GM12878 (cell line): ENCODE results near the gene ANXA2R. TPM values are rescaled to one million over a fixed set of nuclear protein-coding genes. Genes with fewer than 3 reads are reported as not detected.

Source experiments
- BHLHE40 ChIP-seq, 2 experiments: fragments of 450-650 bp in 1 of 2; IDR thresholded peaks; 2 replicates each; pipeline ENCODE4 v1.6.1; 2011 to 2017; ENCODE audit warnings: low read depth in 2 of 2, borderline replicate concordance in 1 of 2, improper control_type of control experiment in 1 of 2, low read length in 1 of 2, mild to moderate bottlenecking in 1 of 2
- CREM ChIP-seq: IDR thresholded peaks from 2 replicates; pipeline ENCODE4 v1.6.1; 2014; ENCODE audit warnings: antibody characterized with exemption, low read depth
- ETV6 ChIP-seq, 2 experiments: fragments of 450-650 bp in 1 of 2; IDR thresholded peaks in 1 of 2; conservative IDR thresholded peaks in 1 of 2; 2 replicates each; pipeline ENCODE4 v1.6.1; 2014; ENCODE audit warnings: antibody characterized with exemption in 1 of 2, borderline replicate concordance in 1 of 2, low read depth in 1 of 2, mild to moderate bottlenecking in 1 of 2, moderate library complexity in 1 of 2
- FOXM1 ChIP-seq: IDR thresholded peaks from 2 replicates; pipeline ENCODE4 v1.6.1; 2012; ENCODE audit warnings: low read depth, mild to moderate bottlenecking, inconsistent platforms, low read length, moderate library complexity
- IKZF2 ChIP-seq, 2 experiments: fragments of 450-650 bp; IDR thresholded peaks; 2 replicates each; pipeline ENCODE4 v1.6.1; 2017; ENCODE audit warnings: mild to moderate bottlenecking in 2 of 2, moderate library complexity in 2 of 2
- PAX8 ChIP-seq: fragments of 450-650 bp; IDR thresholded peaks from 2 replicates; pipeline ENCODE4 v1.6.1; 2017; ENCODE audit warnings: mild to moderate bottlenecking, moderate library complexity
- PML ChIP-seq: IDR thresholded peaks from 2 replicates; pipeline ENCODE4 v1.6.1; 2012; ENCODE audit warnings: low read length, inconsistent platforms
- POLR2AphosphoS2 ChIP-seq: IDR thresholded peaks from 2 replicates; pipeline ENCODE4 v1.6.1; 2011; ENCODE audit warnings: low read depth, mild to moderate bottlenecking, low read length, improper control_type of control experiment, moderate library complexity
- RBBP5 ChIP-seq: fragments of 200-600 bp; sonication (generic); conservative IDR thresholded peaks from 2 replicates; pipeline ENCODE4 v1.6.1; 2016
- SMARCA5 ChIP-seq: fragments of 450-650 bp; IDR thresholded peaks from 2 replicates; pipeline ENCODE4 v1.6.1; 2017; ENCODE audit warnings: mild to moderate bottlenecking
- STAT1 ChIP-seq: fragments of 450-650 bp; conservative IDR thresholded peaks from 2 replicates; pipeline ENCODE4 v1.6.1; 2014; ENCODE audit warnings: antibody characterized with exemption, mild to moderate bottlenecking
- TARDBP ChIP-seq: IDR thresholded peaks from 2 replicates; pipeline ENCODE4 v1.6.1; 2016; ENCODE audit warnings: borderline replicate concordance
- TCF12 ChIP-seq: IDR thresholded peaks from 2 replicates; pipeline ENCODE4 v1.6.1; 2011; ENCODE audit warnings: low read depth, mild to moderate bottlenecking, low read length
- ZBED1 ChIP-seq: IDR thresholded peaks from 2 replicates; pipeline ENCODE4 v1.6.1; 2016; ENCODE audit warnings: borderline replicate concordance
- ZZZ3 ChIP-seq: IDR thresholded peaks from 2 replicates; pipeline ENCODE4 v1.6.1; 2011; ENCODE audit warnings: low read depth; ENCODE audit not compliant: control insufficient read depth, insufficient read length
- polyA plus RNA-seq, 11 experiments: library from polyadenylated mRNA; depleted of rRNA in 4 of 11; unstranded in 6 of 11; stranded (reverse) in 5 of 11; fragments of >200 nt; fragmentation: Nextera tagmentation in 4 of 11; fragmentation: Illumina TruSeq in 1 of 11; extraction: Ambion mirVana in 4 of 11; extraction: Trizol in 1 of 11; gene quantifications; 1 replicate in 1 of 11; 2 replicates in 10 of 11; pipeline versions ENCODE4 v1.2.1 to v1.2.3, GENCODE V29; 2011 to 2016; ENCODE audit warnings: inconsistent platforms in 2 of 11, missing spikeins in 2 of 11, low read depth in 1 of 11
- total RNA-seq, 4 experiments: library from RNA; depleted of rRNA in 3 of 4; stranded (reverse); fragments of >200 nt in 3 of 4; fragmentation: Illumina TruSeq in 1 of 4; extraction: Trizol in 1 of 4; gene quantifications; 2 replicates each; pipeline versions ENCODE4 v1.2.1 to v1.2.3, GENCODE V29; 2013 to 2021
- TF ChIP-seq, protein P1 (sequence below): fragments of 450-650 bp; conservative IDR thresholded peaks from 2 replicates; pipeline ENCODE4 v1.6.1; 2017; ENCODE audit warnings: mild to moderate bottlenecking, moderate library complexity
- TF ChIP-seq, protein P2 (sequence below): fragments of 450-650 bp; IDR thresholded peaks from 2 replicates; pipeline ENCODE4 v1.6.1; 2016; ENCODE audit warnings: mild to moderate bottlenecking, moderate library complexity, borderline replicate concordance

Gene ANXA2R
- total and polyA plus RNA-seq, 10 of the 15 experiments (the other 5 are each of a cell fraction or from before 2014, with no cell fraction given) = 2.3 to 7.8 (median 4.4) TPM

DNA sequence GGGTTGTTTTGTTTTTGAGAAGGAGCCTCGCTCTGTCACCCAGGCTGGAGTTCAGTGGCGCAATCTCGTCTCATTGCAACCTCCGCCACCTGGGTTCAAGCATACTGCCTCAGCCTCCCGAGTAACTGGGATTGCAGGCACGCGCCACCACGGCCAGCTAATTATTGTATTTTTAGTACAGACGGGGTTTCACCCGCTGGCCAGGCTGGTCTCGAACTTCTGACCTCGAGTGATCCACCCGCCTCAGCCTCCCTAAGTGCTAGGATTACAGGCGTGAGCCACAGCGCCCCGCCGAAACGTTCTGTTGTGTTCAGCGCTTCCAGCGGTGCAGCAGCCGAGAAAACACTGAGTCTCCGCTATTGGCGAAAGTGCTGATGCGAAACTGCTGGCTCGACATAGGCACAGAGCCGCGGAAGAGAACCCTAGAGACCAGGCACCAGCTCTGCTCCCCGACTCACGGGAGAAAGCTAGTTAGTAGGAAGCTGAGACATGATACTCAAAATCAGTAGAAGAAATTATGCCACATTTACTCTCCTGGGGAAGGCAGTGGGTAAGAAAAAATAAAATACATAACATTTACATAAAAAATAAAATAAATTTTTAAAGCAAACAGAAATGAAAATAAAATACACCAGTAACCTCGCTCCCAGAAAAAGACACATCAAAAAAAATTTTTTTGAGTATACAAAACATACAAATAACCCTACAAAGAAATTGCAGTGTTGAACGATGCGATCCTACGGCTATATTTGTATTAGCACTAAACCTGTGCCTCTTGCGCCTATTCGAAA is 31.6 kb downstream of the ANXA2R start (continued):
- TF ChIP-seq, protein P1, sequence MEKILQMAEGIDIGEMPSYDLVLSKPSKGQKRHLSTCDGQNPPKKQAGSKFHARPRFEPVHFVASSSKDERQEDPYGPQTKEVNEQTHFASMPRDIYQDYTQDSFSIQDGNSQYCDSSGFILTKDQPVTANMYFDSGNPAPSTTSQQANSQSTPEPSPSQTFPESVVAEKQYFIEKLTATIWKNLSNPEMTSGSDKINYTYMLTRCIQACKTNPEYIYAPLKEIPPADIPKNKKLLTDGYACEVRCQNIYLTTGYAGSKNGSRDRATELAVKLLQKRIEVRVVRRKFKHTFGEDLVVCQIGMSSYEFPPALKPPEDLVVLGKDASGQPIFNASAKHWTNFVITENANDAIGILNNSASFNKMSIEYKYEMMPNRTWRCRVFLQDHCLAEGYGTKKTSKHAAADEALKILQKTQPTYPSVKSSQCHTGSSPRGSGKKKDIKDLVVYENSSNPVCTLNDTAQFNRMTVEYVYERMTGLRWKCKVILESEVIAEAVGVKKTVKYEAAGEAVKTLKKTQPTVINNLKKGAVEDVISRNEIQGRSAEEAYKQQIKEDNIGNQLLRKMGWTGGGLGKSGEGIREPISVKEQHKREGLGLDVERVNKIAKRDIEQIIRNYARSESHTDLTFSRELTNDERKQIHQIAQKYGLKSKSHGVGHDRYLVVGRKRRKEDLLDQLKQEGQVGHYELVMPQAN = peak; percentile 69
- TF ChIP-seq RBBP5 (no peak), CREM (peak; percentile 35; the same call in 1 of the 2 replicates), ZZZ3 (no peak), FOXM1 (0 out of 2 replicates have a peak, but pooled peaks have one; percentile 5), BHLHE40 (IDR thresholded peaks at IDR 0.05; ENCODE audit: borderline replicate concordance in 1 of 2, low read depth in 2 of 2, low read length in 1 of 2) (peak; percentile 29 to 63; a peak in 3 of 4 replicates), TARDBP (peak; percentile 67; the same call in 1 of the 2 replicates), ETV6 (conservative IDR thresholded peaks at IDR 0.05 in 1 of 2, IDR thresholded peaks at IDR 0.05 in 1 of 2; ENCODE audit: borderline replicate concordance in 1 of 2, low read depth in 1 of 2) (peak in 1 of 2 experiments; percentile 74; a peak in 2 of 4 replicates), IKZF2 (IDR thresholded peaks at IDR 0.05) (peak; percentile 53 to 75), PML (no peak; the same call in none of the 2 replicates), TCF12 (peak; percentile 39; the same call in 1 of the 2 replicates), ZBED1 (peak; percentile 2; the same call in 1 of the 2 replicates), POLR2AphosphoS2 (0 out of 2 replicates have a peak, but pooled peaks have one; percentile 46), STAT1 (peak; percentile 95; the same call in 1 of the 2 replicates), SMARCA5 (peak; percentile 93), PAX8 (peak; percentile 71; the same call in 1 of the 2 replicates)
- TF ChIP-seq, protein P2, sequence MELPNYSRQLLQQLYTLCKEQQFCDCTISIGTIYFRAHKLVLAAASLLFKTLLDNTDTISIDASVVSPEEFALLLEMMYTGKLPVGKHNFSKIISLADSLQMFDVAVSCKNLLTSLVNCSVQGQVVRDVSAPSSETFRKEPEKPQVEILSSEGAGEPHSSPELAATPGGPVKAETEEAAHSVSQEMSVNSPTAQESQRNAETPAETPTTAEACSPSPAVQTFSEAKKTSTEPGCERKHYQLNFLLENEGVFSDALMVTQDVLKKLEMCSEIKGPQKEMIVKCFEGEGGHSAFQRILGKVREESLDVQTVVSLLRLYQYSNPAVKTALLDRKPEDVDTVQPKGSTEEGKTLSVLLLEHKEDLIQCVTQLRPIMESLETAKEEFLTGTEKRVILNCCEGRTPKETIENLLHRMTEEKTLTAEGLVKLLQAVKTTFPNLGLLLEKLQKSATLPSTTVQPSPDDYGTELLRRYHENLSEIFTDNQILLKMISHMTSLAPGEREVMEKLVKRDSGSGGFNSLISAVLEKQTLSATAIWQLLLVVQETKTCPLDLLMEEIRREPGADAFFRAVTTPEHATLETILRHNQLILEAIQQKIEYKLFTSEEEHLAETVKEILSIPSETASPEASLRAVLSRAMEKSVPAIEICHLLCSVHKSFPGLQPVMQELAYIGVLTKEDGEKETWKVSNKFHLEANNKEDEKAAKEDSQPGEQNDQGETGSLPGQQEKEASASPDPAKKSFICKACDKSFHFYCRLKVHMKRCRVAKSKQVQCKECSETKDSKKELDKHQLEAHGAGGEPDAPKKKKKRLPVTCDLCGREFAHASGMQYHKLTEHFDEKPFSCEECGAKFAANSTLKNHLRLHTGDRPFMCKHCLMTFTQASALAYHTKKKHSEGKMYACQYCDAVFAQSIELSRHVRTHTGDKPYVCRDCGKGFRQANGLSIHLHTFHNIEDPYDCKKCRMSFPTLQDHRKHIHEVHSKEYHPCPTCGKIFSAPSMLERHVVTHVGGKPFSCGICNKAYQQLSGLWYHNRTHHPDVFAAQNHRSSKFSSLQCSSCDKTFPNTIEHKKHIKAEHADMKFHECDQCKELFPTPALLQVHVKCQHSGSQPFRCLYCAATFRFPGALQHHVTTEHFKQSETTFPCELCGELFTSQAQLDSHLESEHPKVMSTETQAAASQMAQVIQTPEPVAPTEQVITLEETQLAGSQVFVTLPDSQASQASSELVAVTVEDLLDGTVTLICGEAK = peak; percentile 52; the same call in 1 of the 2 replicates
